ENCODE data around the gene RPS21.

The RPS21 gene

DNA sequence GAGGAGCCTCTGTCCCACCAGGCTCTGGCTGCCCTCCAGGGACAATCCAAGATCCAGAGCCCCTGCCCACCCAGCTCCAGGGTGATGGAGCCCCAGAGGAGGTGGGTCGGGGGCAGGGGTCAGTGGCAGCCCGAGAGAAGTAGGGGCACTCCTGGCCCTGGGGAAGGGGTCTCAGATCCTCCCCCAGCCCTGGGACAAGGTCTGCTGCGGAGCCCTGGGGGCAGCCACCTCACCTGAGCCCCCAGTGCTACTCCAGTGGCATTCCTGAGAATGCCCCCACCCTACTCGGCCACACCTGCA lies 17.1 kb upstream of the RPS21 start:
- no peaks in the 10 kb centered on the region for H4K20me1 ChIP-seq (ENCODE audit: low read depth, low read length)
- no peaks in the 10 kb centered on the region for H3K27me3 ChIP-seq (ENCODE audit: low read length)
- H3K27ac ChIP-seq (ENCODE audit: low read depth, low read length) = no peak overlapping the region
- no peak overlapping the region for H2AFZ ChIP-seq (ENCODE audit: low read depth, low read length, severe bottlenecking)
- no peaks in the 10 kb centered on the region for H3K79me2 ChIP-seq (ENCODE audit: insufficient read depth, low read length)
- H3K9me2 ChIP-seq (replicated peaks; ENCODE audit: insufficient read depth, low read length) = no peaks in the 10 kb centered on the region
- H3K9me3 ChIP-seq (ENCODE audit: insufficient read depth, low read length) = no peaks in the 10 kb centered on the region
- H3F3A ChIP-seq (ENCODE audit: insufficient read depth) = no peaks in the 10 kb centered on the region
- no peaks in the 10 kb centered on the region for H3K36me3 ChIP-seq (ENCODE audit: low read length)
- no peak overlapping the region for H3K4me3 ChIP-seq (ENCODE audit: insufficient read depth, low read length, poor library complexity, severe bottlenecking)
- H3K9ac ChIP-seq (ENCODE audit: low read length) = no peak overlapping the region
- no peak overlapping the region for H3K4me2 ChIP-seq (ENCODE audit: low read depth, low read length, poor library complexity, severe bottlenecking)
- TF ChIP-seq EZH2phosphoT487 (conservative IDR thresholded peaks at IDR 0.05; ENCODE audit: low read length) = no peak
- TF ChIP-seq, protein P1, sequence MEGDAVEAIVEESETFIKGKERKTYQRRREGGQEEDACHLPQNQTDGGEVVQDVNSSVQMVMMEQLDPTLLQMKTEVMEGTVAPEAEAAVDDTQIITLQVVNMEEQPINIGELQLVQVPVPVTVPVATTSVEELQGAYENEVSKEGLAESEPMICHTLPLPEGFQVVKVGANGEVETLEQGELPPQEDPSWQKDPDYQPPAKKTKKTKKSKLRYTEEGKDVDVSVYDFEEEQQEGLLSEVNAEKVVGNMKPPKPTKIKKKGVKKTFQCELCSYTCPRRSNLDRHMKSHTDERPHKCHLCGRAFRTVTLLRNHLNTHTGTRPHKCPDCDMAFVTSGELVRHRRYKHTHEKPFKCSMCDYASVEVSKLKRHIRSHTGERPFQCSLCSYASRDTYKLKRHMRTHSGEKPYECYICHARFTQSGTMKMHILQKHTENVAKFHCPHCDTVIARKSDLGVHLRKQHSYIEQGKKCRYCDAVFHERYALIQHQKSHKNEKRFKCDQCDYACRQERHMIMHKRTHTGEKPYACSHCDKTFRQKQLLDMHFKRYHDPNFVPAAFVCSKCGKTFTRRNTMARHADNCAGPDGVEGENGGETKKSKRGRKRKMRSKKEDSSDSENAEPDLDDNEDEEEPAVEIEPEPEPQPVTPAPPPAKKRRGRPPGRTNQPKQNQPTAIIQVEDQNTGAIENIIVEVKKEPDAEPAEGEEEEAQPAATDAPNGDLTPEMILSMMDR (IDR thresholded peaks at IDR 0.05; ENCODE audit: insufficient read depth, low read length, poor library complexity, severe bottlenecking) = no peak

DNA sequence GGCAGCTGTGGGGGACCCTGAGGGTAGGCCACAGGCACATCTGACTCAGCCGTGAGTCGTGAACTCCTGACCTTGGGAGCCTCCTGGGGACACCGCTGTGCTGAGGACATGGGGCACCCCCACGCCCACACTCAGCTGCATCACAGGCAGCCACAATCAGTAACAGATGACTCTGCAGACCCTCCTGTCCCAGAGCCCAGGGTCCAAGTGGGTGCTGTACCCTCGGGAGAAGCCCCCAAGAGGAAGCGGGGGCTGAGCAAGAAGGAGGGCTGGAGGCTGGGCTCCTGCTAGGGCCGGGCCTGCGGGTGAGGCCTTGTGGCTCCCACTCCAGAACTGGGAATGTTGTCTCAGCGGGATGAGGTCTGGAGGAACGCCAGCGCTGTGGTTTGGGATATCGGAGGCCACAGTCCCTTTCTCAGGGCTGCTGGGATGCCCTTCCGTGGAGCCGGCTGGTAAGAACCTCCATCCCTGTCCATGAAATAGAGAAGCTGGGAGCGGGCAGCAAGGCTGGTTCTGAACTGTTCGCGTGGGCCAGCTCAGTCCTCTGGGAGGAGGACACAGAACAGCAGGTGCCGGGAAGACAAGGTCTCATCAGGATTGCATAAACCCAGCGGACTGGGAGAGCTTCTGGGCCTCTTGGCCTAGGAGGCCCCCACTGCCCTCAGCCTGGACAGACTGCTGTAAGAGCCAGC lies 16.6 kb upstream of the RPS21 start:
- Histone ChIP-seq H3K4me2 (ENCODE audit: low read depth, low read length, poor library complexity, severe bottlenecking) (no peak overlapping the region), H3K9ac (ENCODE audit: low read length) (no peak overlapping the region), H3K36me3 (ENCODE audit: low read length) (no peaks in the 10 kb centered on the region), H2AFZ (ENCODE audit: low read depth, low read length, severe bottlenecking) (no peak overlapping the region), H3K4me3 (ENCODE audit: insufficient read depth, low read length, poor library complexity, severe bottlenecking) (no peak overlapping the region), H4K20me1 (ENCODE audit: low read depth, low read length) (no peaks in the 10 kb centered on the region), H3K9me2 (replicated peaks; ENCODE audit: insufficient read depth, low read length) (no peaks in the 10 kb centered on the region), H3K79me2 (ENCODE audit: insufficient read depth, low read length) (no peaks in the 10 kb centered on the region), H3K27ac (ENCODE audit: low read depth, low read length) (no peak overlapping the region), H3K27me3 (ENCODE audit: low read length) (no peaks in the 10 kb centered on the region), H3F3A (ENCODE audit: insufficient read depth) (no peaks in the 10 kb centered on the region), H3K9me3 (ENCODE audit: insufficient read depth, low read length) (no peaks in the 10 kb centered on the region)
- no peak for TF ChIP-seq EZH2phosphoT487 (conservative IDR thresholded peaks at IDR 0.05; ENCODE audit: low read length)
- TF ChIP-seq, protein P1 (IDR thresholded peaks at IDR 0.05; ENCODE audit: insufficient read depth, low read length, poor library complexity, severe bottlenecking) = no peak

DNA sequence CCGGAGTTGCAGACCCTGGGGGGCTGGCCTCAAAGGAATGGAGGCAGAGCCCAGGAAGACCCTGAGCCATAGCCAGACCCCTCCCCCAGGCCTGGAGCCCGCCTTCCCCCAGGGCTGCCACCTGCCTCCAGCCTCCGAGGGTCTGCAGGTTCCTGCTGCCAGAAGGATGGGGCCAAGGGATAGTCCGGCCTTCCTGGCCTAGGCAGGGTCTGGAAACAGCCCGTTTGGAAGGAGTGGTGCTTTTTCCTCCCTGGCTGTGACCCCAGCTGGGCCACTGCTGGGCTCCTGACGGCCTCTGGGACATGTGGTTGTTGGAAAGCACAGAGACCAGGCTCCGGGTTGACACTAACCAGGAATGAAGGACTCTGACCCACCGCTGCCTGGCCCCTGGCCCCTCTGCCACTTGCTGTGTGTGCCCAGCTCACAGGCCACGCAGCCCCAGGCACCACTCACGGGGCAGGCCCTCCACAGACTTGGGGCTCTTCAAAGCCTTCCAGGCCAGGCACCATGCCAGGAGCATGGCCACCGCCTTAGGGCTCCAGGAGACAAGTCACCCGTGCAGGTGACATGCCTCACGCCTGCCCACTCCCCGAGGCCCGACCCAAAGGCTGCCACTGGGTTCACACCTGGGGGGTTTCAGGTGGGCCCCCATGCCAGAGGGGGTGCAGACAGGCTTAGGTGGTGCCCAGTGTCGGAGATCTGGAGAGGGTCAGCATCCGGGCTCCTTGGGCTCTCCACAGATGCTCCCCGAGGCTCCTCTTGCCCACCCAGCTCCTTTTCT lies 15.9 kb upstream of the RPS21 start:
- no peak overlapping the region for H2AFZ ChIP-seq (ENCODE audit: low read depth, low read length, severe bottlenecking)
- H3K9me3 ChIP-seq (ENCODE audit: insufficient read depth, low read length) = no peaks in the 10 kb centered on the region
- H3K27me3 ChIP-seq (ENCODE audit: low read length) = no peaks in the 10 kb centered on the region
- H3K9me2 ChIP-seq (replicated peaks; ENCODE audit: insufficient read depth, low read length) = no peaks in the 10 kb centered on the region
- H3K79me2 ChIP-seq (ENCODE audit: insufficient read depth, low read length) = no peaks in the 10 kb centered on the region
- no peak overlapping the region for H3K27ac ChIP-seq (ENCODE audit: low read depth, low read length)
- TF ChIP-seq, protein P1 (IDR thresholded peaks at IDR 0.05; ENCODE audit: insufficient read depth, low read length, poor library complexity, severe bottlenecking) = no peak
- no peak for TF ChIP-seq EZH2phosphoT487 (conservative IDR thresholded peaks at IDR 0.05; ENCODE audit: low read length)
- no peaks in the 10 kb centered on the region for H3K36me3 ChIP-seq (ENCODE audit: low read length)
- no peak overlapping the region for H3K4me2 ChIP-seq (ENCODE audit: low read depth, low read length, poor library complexity, severe bottlenecking)
- no peak overlapping the region for H3K9ac ChIP-seq (ENCODE audit: low read length)
- no peaks in the 10 kb centered on the region for H3F3A ChIP-seq (ENCODE audit: insufficient read depth)
- H3K4me3 ChIP-seq (ENCODE audit: insufficient read depth, low read length, poor library complexity, severe bottlenecking) = no peak overlapping the region
- no peaks in the 10 kb centered on the region for H4K20me1 ChIP-seq (ENCODE audit: low read depth, low read length)
